ENCODE measurements around the gene C16orf89. TPM values are rescaled to one million over a fixed set of nuclear protein-coding genes. Genes with fewer than 3 reads are reported as not detected.

The C16orf89 gene
- total RNA-seq, 2 experiments from 2014 or later, result not detected

GRCh38 chr16:5042574-5043171, 23.1 kb downstream of the C16orf89 start:
- Histone ChIP-seq H3K4me1 (ENCODE audit: insufficient read depth, low read length) (no peaks in the 10 kb centered on the region), H3K9me3 (ENCODE audit: control insufficient read depth in 1 of 2, insufficient read depth in 1 of 2, low read length in 2 of 2) (no peaks in the 10 kb centered on the region), H3K4me3 (ENCODE audit: low read length) (no peak overlapping the region), H3K36me3 (ENCODE audit: insufficient read depth, low read length) (no peaks in the 10 kb centered on the region), H3K27ac (ENCODE audit: low read depth in 1 of 2, low read length in 2 of 2) (no peak overlapping the region), H3K27me3 (ENCODE audit: control insufficient read depth in 1 of 2, insufficient read depth in 2 of 2, low read length in 2 of 2) (no peaks in the 10 kb centered on the region)
- DNase-seq (no peak), ATAC-seq (ENCODE audit: poor library complexity) (no peak)
- H3K27me3 Mint-ChIP-seq, result no peaks in the 10 kb centered on the region
- H3K27ac Mint-ChIP-seq, result no peak overlapping the region
- POLR2A ChIA-PET, result no interaction called here
- no peaks in the 10 kb centered on the region for H3K9me3 Mint-ChIP-seq
- TF ChIP-seq CTCF (IDR thresholded peaks at IDR 0.05), result no peak
- H3K4me3 Mint-ChIP-seq, result no peak overlapping the region
- no peaks in the 10 kb centered on the region for H3K36me3 Mint-ChIP-seq (ENCODE audit: low read depth)
- CTCF ChIA-PET, result no interaction called here
- no peaks in the 10 kb centered on the region for H3K4me1 Mint-ChIP-seq (ENCODE audit: low read depth)
- intact Hi-C loops (cut with DNase I, micrococcal nuclease), result no loop called here

- POLR2A ChIA-PET, result no interaction called here
- no peaks in the 10 kb centered on the region for H3K4me1 Mint-ChIP-seq (ENCODE audit: low read depth)
- no peak for TF ChIP-seq CTCF (IDR thresholded peaks at IDR 0.05)
- H3K27me3 Mint-ChIP-seq, result no peaks in the 10 kb centered on the region
- Histone ChIP-seq H3K4me3 (ENCODE audit: low read length) (no peak overlapping the region), H3K27me3 (ENCODE audit: control insufficient read depth in 1 of 2, insufficient read depth in 2 of 2, low read length in 2 of 2) (no peaks in the 10 kb centered on the region), H3K27ac (ENCODE audit: low read depth in 1 of 2, low read length in 2 of 2) (no peak overlapping the region), H3K4me1 (ENCODE audit: insufficient read depth, low read length) (no peaks in the 10 kb centered on the region), H3K9me3 (ENCODE audit: control insufficient read depth in 1 of 2, insufficient read depth in 1 of 2, low read length in 2 of 2) (no peaks in the 10 kb centered on the region), H3K36me3 (ENCODE audit: insufficient read depth, low read length) (no peaks in the 10 kb centered on the region)
- no peak for ATAC-seq (ENCODE audit: poor library complexity)
- intact Hi-C loops (cut with DNase I, micrococcal nuclease), result no loop called here
- no peak overlapping the region for H3K4me3 Mint-ChIP-seq
- CTCF ChIA-PET, result no interaction called here
- no peaks in the 10 kb centered on the region for H3K9me3 Mint-ChIP-seq
- no peaks in the 10 kb centered on the region for H3K36me3 Mint-ChIP-seq (ENCODE audit: low read depth)
- no peak overlapping the region for H3K27ac Mint-ChIP-seq
- DNase-seq, result no peak
Measured at GRCh38 chr16:5041600-5042133, 24.1 kb downstream of the C16orf89 start.

GRCh38 chr16:5040451-5040850, 25.3 kb downstream of the C16orf89 start:
- CTCF ChIA-PET, result no interaction called here
- Mint-ChIP-seq H3K27me3 (no peaks in the 10 kb centered on the region), H3K36me3 (ENCODE audit: low read depth) (no peaks in the 10 kb centered on the region), H3K4me1 (ENCODE audit: low read depth) (no peaks in the 10 kb centered on the region), H3K4me3 (no peak overlapping the region), H3K9me3 (no peaks in the 10 kb centered on the region), H3K27ac (no peak overlapping the region)
- Histone ChIP-seq H3K36me3 (ENCODE audit: insufficient read depth, low read length) (no peaks in the 10 kb centered on the region), H3K4me3 (ENCODE audit: low read length) (no peak overlapping the region), H3K4me1 (ENCODE audit: insufficient read depth, low read length) (no peaks in the 10 kb centered on the region), H3K27ac (ENCODE audit: low read depth in 1 of 2, low read length in 2 of 2) (no peak overlapping the region), H3K27me3 (ENCODE audit: control insufficient read depth in 1 of 2, insufficient read depth in 2 of 2, low read length in 2 of 2) (no peaks in the 10 kb centered on the region), H3K9me3 (ENCODE audit: control insufficient read depth in 1 of 2, insufficient read depth in 1 of 2, low read length in 2 of 2) (no peaks in the 10 kb centered on the region)
- POLR2A ChIA-PET, result no interaction called here
- intact Hi-C loops (cut with DNase I, micrococcal nuclease), result no loop called here
- DNase-seq, result no peak
- no peak for TF ChIP-seq CTCF (IDR thresholded peaks at IDR 0.05)
- no peak for ATAC-seq (ENCODE audit: poor library complexity)
